GM12872 (cell line): Measurements from ENCODE around the gene CIB2.

Experiments used
- TF ChIP-seq, protein P1 (sequence below): IDR thresholded peaks from 3 replicates; pipeline ENCODE4 v1.5.1; 2011; ENCODE audit warnings: low read depth, mild to moderate bottlenecking, low read length, moderate library complexity; ENCODE audit not compliant: insufficient read depth

CIB2 gene

DNA sequence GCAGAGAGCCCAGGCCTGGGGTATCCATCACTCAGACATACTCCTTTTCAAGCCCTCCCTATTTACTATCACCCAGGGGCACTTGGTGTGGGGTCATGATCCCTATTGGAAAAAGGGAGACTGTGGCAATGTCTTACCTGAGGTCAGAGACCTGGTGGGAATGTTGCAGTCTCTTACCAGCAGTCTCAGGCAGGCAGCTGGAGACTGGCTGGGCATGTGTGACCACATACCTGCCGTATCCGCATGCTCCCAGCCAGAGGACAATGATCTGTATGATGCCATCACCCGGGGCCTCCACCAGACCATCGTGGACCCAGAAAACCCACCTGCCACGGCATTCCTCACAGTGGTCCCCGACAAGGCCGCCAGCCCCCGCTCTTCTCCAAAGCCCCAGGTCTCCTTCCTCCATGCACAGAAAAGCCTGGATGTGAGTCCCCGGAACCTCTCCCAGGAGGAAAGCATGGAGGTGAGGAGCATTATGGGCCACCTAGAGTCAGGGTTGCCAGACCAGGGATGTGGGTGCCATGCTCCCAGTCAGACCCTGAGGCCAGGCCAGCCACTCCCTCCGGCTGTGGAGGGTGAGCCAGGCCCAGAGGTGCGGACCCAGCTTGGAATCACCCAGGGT is 33.0 kb downstream of the CIB2 start:
- TF ChIP-seq, protein P1, sequence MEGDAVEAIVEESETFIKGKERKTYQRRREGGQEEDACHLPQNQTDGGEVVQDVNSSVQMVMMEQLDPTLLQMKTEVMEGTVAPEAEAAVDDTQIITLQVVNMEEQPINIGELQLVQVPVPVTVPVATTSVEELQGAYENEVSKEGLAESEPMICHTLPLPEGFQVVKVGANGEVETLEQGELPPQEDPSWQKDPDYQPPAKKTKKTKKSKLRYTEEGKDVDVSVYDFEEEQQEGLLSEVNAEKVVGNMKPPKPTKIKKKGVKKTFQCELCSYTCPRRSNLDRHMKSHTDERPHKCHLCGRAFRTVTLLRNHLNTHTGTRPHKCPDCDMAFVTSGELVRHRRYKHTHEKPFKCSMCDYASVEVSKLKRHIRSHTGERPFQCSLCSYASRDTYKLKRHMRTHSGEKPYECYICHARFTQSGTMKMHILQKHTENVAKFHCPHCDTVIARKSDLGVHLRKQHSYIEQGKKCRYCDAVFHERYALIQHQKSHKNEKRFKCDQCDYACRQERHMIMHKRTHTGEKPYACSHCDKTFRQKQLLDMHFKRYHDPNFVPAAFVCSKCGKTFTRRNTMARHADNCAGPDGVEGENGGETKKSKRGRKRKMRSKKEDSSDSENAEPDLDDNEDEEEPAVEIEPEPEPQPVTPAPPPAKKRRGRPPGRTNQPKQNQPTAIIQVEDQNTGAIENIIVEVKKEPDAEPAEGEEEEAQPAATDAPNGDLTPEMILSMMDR, result no peak

DNA sequence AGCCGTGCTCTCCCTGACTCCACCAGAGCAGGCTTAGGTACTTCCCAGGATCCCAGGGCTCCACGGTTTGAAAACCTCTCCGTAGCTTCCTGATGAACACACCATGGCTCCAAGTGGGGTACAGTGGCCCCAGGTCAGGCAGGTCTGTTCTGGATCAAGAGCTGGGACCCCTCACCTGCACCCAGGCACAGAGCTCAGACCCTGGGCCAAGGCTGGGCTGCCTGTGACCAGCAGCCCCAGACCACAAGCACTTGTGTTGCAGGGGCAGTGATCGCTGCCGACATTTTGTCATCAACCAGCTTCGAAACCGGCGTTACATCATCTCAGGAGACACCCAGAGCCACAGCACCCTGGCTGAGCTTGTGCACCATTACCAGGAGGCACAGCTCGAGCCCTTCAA is 33.6 kb downstream of the CIB2 start:
- TF ChIP-seq, protein P1, result no peak

DNA sequence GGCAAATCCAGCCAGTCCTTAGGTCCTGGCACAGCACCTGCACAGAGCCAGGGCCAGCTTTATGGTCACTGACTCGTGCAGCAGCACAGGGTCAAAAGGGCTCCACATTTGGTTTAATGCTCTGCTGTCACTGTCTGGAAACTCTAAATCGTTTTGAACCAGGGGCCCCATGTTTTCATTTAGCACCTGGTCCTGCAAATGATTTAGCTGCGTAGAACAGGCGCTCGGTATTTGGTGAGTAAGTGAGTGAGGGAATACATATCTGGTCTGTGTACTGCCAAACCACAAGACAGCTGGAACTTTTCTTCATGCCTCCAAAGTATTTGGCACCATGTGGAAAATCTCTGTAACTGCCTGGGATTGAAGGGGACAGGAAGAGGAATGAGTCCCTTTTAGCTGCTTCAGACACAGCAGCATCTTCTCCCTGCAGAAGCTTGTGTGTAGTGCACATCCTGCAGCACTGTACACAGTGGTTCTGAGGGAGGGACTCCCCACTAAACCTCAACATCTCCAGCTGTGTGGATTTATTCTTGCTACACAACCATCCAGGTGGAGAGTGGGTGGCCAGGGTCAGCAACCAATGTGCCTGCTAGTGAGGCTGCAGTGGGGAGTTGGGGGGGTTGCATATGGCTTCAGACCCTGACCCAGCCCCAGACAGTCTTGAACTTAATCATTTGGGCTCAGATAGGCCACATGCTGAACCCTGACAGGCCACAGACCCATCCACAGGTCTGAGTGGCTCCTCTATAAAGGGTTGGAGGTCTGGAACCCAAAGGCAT is 37.8 kb downstream of the CIB2 start:
- TF ChIP-seq, protein P1, result no peak

DNA sequence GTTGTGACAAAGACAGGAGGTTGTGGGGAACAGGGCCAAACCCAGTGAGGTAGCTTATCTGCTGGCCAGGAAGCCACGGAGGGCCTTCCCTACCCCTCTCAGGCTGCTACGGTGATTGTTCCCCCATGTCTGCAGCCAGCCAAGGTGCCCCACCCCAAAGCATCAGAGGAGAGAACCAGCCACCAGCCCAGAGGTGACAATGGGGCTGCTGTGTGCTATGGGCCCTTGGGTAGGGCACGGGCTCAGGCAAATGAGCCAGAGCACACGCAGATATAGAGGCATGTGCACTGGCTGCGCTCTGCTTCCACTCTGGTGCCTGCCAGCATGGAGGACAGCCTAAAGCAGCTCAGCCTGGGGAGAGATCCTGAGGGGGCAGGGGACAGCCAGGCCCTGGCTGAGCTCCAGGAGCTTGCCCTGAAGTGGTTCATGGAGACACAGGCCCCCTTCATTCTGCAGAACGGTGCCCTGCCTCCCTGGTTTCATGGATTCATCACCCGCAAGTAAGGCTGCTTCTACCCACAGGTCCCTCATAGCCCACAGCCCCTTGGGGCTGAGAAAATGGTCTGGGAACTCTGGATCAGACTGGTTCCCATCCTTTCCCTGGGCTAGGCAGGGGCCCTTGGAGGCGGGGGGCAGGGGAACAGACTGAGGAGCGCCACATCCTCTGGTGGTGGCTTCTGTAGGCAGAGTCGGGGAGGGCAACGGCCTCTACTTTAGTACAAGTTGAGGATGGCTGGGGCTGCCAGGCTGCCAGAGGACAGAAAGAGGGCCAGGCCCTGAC is 38.8 kb downstream of the CIB2 start, which contains the start of gene SH2D7:
SH2D7 (plus strand) TSS at position 301 of the 781 bp plus-strand sequence; CDS start at position 325, 24 bp downstream.
- TF ChIP-seq, protein P1, result no peak

DNA sequence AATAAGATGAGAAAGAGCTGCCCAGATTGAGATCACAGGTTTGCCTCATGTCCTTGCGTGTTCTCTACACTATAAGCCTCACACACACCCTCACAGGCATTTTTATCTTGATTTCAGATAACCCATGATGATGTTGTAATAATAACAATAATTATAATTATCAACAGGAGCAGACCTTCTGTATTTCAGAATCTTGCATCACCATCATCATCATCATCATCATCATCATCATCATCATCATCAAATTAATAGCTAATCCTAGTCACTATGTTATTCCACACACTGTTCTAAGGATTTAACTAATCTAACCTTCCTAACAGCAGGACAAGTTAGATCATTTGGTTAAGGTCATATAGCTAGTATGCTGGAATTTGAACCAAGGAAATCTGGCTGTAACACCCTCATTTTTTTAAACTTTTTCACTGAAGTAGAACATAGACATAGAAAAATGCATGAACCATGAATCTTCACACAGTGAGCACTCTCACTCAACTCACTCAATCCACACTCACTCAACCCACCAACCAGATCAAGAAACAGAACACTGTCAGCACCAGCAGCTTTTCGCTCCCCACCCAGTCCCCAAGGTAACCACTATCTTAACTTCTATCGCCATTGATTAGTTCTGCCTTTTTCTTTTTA is 40.7 kb downstream of the CIB2 start:
- TF ChIP-seq, protein P1, result no peak

DNA sequence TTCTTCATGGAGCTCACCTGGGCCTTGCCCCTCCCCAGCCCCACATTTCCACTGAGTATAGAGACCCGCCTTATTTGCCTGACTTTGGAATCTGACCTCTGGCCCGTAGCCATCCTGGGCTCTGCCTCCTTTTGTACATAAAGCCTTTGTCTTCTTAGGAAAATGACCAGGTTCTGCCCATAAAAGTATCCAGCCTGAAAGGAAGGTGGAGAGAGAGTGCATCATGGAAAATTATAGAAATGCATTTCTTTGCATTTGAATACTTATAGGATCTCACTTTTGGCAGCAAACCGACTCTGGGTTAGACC is 42.5 kb downstream of the CIB2 start:
- TF ChIP-seq, protein P1, result no peak
